Esophagus squamous epithelium (tissue), 5 donors: ENCODE data around the gene VAX1. TPM values are rescaled to one million over a fixed set of nuclear protein-coding genes. Genes with fewer than 3 reads are reported as not detected.
"Not testable (repeated sequence)": the region's sequence is repeated elsewhere in the genome, so short reads cannot be mapped to it uniquely, and the experiment has no call there.

Experiments used
- DNase-seq: peaks from one replicate; lab custom pipeline; 2025; lab: John Stamatoyannopoulos, UW
- H3K27ac ChIP-seq, 4 donors: fragments of 200-600 bp; sonication (generic); one replicate each; pipeline ENCODE4 v1.5.1; 2016 to 2019; ENCODE audit warnings: mild to moderate bottlenecking in 1 of 4
- H3K27me3 ChIP-seq, 4 donors: fragments of 200-600 bp; sonication (generic); 1 replicate in 3 of 4; 2 replicates in 1 of 4; pipeline versions ENCODE4 v1.5.1 to v1.6.0; 2017 to 2021; ENCODE audit warnings: antibody characterized with exemption in 1 of 4
- H3K36me3 ChIP-seq, 3 donors: fragments of 200-600 bp; sonication (generic); one replicate each; pipeline ENCODE4 v1.5.1; 2016 to 2019
- H3K4me1 ChIP-seq, 3 donors: fragments of 200-600 bp; sonication (generic); one replicate each; pipeline ENCODE4 v1.5.1; 2017 to 2019
- H3K4me3 ChIP-seq, 4 donors: fragments of 200-600 bp; sonication (generic); 1 replicate in 3 of 4; 2 replicates in 1 of 4; pipeline ENCODE4 v1.5.1; 2016 to 2019; ENCODE audit warnings: mild to moderate bottlenecking in 2 of 4, moderate library complexity in 1 of 4
- H3K9me3 ChIP-seq, 3 donors: fragments of 200-600 bp; sonication (generic); one replicate each; pipeline ENCODE4 v1.5.1; 2016 to 2019
- CTCF ChIP-seq, 6 experiments: fragments of 450-650 bp in 4 of 6; fragments of 200-600 bp in 2 of 6; sonication (generic) in 2 of 6; IDR thresholded peaks; one replicate each; pipeline ENCODE4 v1.5.1; 2016 to 2019; ENCODE audit warnings: antibody characterized with exemption in 6 of 6, mild to moderate bottlenecking in 4 of 6, moderate library complexity in 4 of 6
- POLR2A ChIP-seq, 4 donors: fragments of 450-650 bp; IDR thresholded peaks; one replicate each; pipeline ENCODE4 v1.6.1; 2017; ENCODE audit warnings: antibody characterized with exemption in 4 of 4, mild to moderate bottlenecking in 4 of 4, moderate library complexity in 3 of 4
- WGBS, 2 donors: methylation state at CpG; one replicate each; pipeline ENCODE4 v1.1.5; 2018; 5-methylcytosine and 5-hydroxymethylcytosine counted together
- intact Hi-C: fragments of 100-400 bp; cut with DNase I; formaldehyde crosslinking; loops from one replicate; pipeline ENCODE4 v1.15.0; 2022
- total RNA-seq, 4 donors: library from RNA; depleted of rRNA; stranded (reverse); fragments of >200 nt; gene quantifications; one replicate each; pipeline ENCODE4 v1.1.0, GENCODE V29; 2016
- donor health status: DM: yes; HTN: yes; CAD: no.

VAX1 gene
- total RNA-seq, 4 donors from 2014 or later, result 0.13 TPM; not detected in 3

GRCh38 chr10:117131376-117132327 lies 6.4 kb downstream of the VAX1 start:
- Histone ChIP-seq H3K27ac (no peak overlapping the region), H3K36me3 (no peaks in the 10 kb centered on the region), H3K9me3 (no peaks in the 10 kb centered on the region), H3K27me3 (peaks cover 20 to 100% (median 36%) of the 10 kb centered on the region in 4 donors), H3K4me3 (peak overlapping the region in 2 of 4 donors; percentile 4 to 47), H3K4me1 (peaks cover 7 to 44% (median 10%) of the 10 kb centered on the region in 3 donors)
- WGBS, 2 donors, result 9 to 16% methylated on average over 29 to 34 of the region's 47 CpGs
- no peak for TF ChIP-seq CTCF (IDR thresholded peaks at IDR 0.05)
- no peak for TF ChIP-seq POLR2A (IDR thresholded peaks at IDR 0.05)
- no peak for DNase-seq
- intact Hi-C loops, result no loop called here

DNA sequence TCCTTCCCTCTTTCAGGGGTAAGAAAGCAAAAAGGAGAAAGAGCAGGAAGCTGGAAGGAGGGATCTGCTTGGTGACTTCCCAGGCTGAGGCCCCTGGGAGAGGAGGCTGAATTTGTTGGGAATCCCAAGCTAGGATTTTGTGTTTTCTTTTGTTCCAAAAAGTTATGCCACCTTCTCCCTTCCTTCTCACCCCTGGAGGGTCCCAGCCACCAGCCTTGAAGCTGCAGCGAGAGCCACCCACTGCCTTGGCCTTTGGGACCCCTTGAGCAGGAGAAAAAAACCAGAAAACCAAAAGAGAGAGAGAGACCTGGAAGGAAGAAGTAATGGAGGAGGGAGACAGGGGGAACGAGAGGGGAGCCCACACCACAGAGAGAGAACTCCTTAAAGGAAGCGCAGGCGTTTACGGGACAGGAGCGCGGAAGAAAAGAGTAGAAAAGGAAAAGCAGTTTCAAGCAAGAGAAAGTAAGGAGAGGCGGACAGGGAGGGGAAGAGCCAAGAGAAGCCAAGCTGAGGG lies 7.2 kb downstream of the VAX1 start:
- WGBS, 2 donors, result 42 to 46% methylated on average over 7 to 8 of the region's 8 CpGs
- H3K27me3 ChIP-seq, result peaks cover 20 to 98% (median 32%) of the 10 kb centered on the region in 4 donors
- H3K4me1 ChIP-seq, result peaks cover 7 to 40% (median 10%) of the 10 kb centered on the region in 3 donors
- TF ChIP-seq CTCF (IDR thresholded peaks at IDR 0.05) (no peak), POLR2A (IDR thresholded peaks at IDR 0.05) (no peak)
- H3K4me3 ChIP-seq, result peak overlapping the region in 1 of 4 donors; percentile 47
- intact Hi-C loops, result no loop called here
- H3K9me3 ChIP-seq, result no peaks in the 10 kb centered on the region
- H3K36me3 ChIP-seq, result no peaks in the 10 kb centered on the region
- no peak for DNase-seq
- H3K27ac ChIP-seq, result no peak overlapping the region

GRCh38 chr10:117130346-117130745 lies 7.7 kb downstream of the VAX1 start:
- Histone ChIP-seq H3K9me3 (no peaks in the 10 kb centered on the region), H3K27me3 (peaks cover 20 to 98% (median 30%) of the 10 kb centered on the region in 4 donors), H3K36me3 (no peaks in the 10 kb centered on the region), H3K4me1 (peaks cover 7 to 40% (median 10%) of the 10 kb centered on the region in 3 donors), H3K27ac (no peak overlapping the region), H3K4me3 (no peak overlapping the region)
- TF ChIP-seq CTCF (IDR thresholded peaks at IDR 0.05), result no peak
- no peak for TF ChIP-seq POLR2A (IDR thresholded peaks at IDR 0.05)
- intact Hi-C loops, result no loop called here
- 72 to 81% methylated on average over 2 of the region's 2 CpGs for WGBS, 2 donors
- no peak for DNase-seq

DNA sequence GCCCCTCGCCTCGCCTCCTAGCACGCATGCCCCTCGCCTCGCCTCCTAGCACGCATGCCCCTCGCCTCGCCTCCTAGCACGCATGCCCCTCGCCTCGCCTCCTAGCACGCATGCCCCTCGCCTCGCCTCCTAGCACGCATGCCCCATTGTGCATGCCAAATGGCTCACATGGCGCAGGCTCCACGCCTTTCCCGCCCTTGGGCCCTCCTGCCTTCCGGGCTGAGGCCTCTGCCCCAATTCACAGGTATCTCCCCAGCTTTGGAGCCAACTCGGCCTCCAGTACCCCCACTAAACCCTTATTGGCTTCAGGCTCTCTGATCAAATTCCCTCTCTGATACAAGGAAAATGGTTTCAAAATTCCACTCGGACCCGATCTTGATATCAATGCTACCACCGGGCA lies 11.4 kb downstream of the VAX1 start:
- H3K4me3 ChIP-seq, H3K4me1 ChIP-seq, DNase-seq, H3K36me3 ChIP-seq, H3K9me3 ChIP-seq, H3K27ac ChIP-seq, intact Hi-C loops: not testable (repeated sequence)
- peaks cover 6 to 85% (median 14%) of the 10 kb centered on the region in 4 donors for H3K27me3 ChIP-seq
- 95 to 97% methylated on average over 9 to 12 of the region's 23 CpGs for WGBS, 2 donors

- peaks cover 0 to 1% (median 0%) of the 10 kb centered on the region in 3 donors for H3K4me1 ChIP-seq
- no peak for DNase-seq
- peaks cover 2 to 85% (median 10%) of the 10 kb centered on the region in 4 donors for H3K27me3 ChIP-seq
- TF ChIP-seq POLR2A (IDR thresholded peaks at IDR 0.05) (no peak), CTCF (IDR thresholded peaks at IDR 0.05) (no peak)
- 50 to 70% methylated on average over 20 to 24 of the region's 26 CpGs for WGBS, 2 donors
- intact Hi-C loops, result no loop called here
- no peaks in the 10 kb centered on the region for H3K36me3 ChIP-seq
- H3K27ac ChIP-seq, result no peak overlapping the region
- no peak overlapping the region for H3K4me3 ChIP-seq
- no peaks in the 10 kb centered on the region for H3K9me3 ChIP-seq
Observed at GRCh38 chr10:117126034-117126433, 12.0 kb downstream of the VAX1 start.
